ENCODE results near the gene RBM4. TPM values are rescaled to one million over a fixed set of nuclear protein-coding genes. Genes with fewer than 3 reads are reported as not detected.

Gene RBM4
- total and polyA plus RNA-seq, 2 experiments from 2014 or later: 146 to 147 TPM

GRCh38 chr11:66617155-66617834 lies 21.2 kb upstream of the RBM4 start (continued):
- TF ChIP-seq ZNF462 (CRISPR knock-in tag; IDR thresholded peaks at IDR 0.05) (no peak), STAT1 (IDR thresholded peaks at IDR 0.05; ENCODE audit: unreplicated experiment) (no peak), NANOG (IDR thresholded peaks at IDR 0.05; ENCODE audit: borderline replicate concordance) (no peak), ZNF114 (CRISPR knock-in tag; IDR thresholded peaks at IDR 0.05) (no peak), ETS1 (IDR thresholded peaks at IDR 0.05) (no peak), EZH2 (IDR thresholded peaks at IDR 0.05; ENCODE audit: low read depth, unreplicated experiment) (no peak), POLR2AphosphoS5 (IDR thresholded peaks at IDR 0.05; ENCODE audit: low read depth) (no peak)

GRCh38 chr11:66619080-66619554 lies 19.4 kb upstream of the RBM4 start:
- H4K20me1 ChIP-seq (replicated peaks; ENCODE audit: insufficient read depth): peaks cover 70% of the 10 kb centered on the region
- DNase-seq (ENCODE audit: low spot score) (no peak), ATAC-seq (no peak)
- H3K4me1 ChIP-seq (ENCODE audit: insufficient read depth): peaks cover 25% of the 10 kb centered on the region
- Mint-ChIP-seq H3K9me3 (no peaks in the 10 kb centered on the region), H3K27me3 (ENCODE audit: insufficient read depth, low read depth, poor library complexity) (peaks cover 12% of the 10 kb centered on the region), H3K4me3 (peak overlapping the region; percentile 97), H3K36me3 (ENCODE audit: low read depth) (peaks cover 72% of the 10 kb centered on the region), H3K4me1 (peaks cover 30% of the 10 kb centered on the region), H3K27ac (no peak overlapping the region)
- peak overlapping the region; percentile 100 for H3K4me2 ChIP-seq
- peaks cover 22% of the 10 kb centered on the region for H3K36me3 ChIP-seq (ENCODE audit: insufficient read depth)
- no peaks in the 10 kb centered on the region for H3K9me2 ChIP-seq (ENCODE audit: insufficient read depth)
- H3K27me3 ChIP-seq (ENCODE audit: insufficient read depth): no peaks in the 10 kb centered on the region
- H3K79me2 ChIP-seq (replicated peaks; ENCODE audit: insufficient read depth): peaks cover 89% of the 10 kb centered on the region
- H3K4me3 ChIP-seq: peak overlapping the region; percentile 96
- H3F3A ChIP-seq (replicated peaks; ENCODE audit: low read depth): peaks cover 22% of the 10 kb centered on the region; the same call in 1 of the 2 replicates
- H3K27ac ChIP-seq (ENCODE audit: low read depth): peak overlapping the region; percentile 52; the same call in 1 of the 2 replicates
- no peak overlapping the region for H2AFZ ChIP-seq
- TF ChIP-seq ZNF331 (CRISPR knock-in tag; IDR thresholded peaks at IDR 0.05; ENCODE audit: low read depth) (no peak), ETS1 (IDR thresholded peaks at IDR 0.05) (no peak), ZNF114 (CRISPR knock-in tag; IDR thresholded peaks at IDR 0.05) (no peak), CREB1 (CRISPR knock-in tag; IDR thresholded peaks at IDR 0.05; ENCODE audit: low read depth) (no peak), REST (IDR thresholded peaks at IDR 0.05; ENCODE audit: unreplicated experiment) (no peak), POLR2AphosphoS5 (IDR thresholded peaks at IDR 0.05; ENCODE audit: low read depth) (no peak)

Measured in GM23338 (cell line).